ENCODE data around the gene CERS4.

GRCh38 chr19:8208922-8209461, at the start of gene CERS4:
- no peak for TF ChIP-seq REST (IDR thresholded peaks at IDR 0.05; ENCODE audit: low read depth)
- no peak for TF ChIP-seq TCF12 (IDR thresholded peaks at IDR 0.05; ENCODE audit: low read depth)
- no peak for TF ChIP-seq RAD21 (IDR thresholded peaks at IDR 0.05; ENCODE audit: low read depth)
- TF ChIP-seq ZBTB7A (IDR thresholded peaks at IDR 0.05; ENCODE audit: low read depth) = no peak
- no peak for TF ChIP-seq EP300 (IDR thresholded peaks at IDR 0.05; ENCODE audit: borderline replicate concordance)
- 0 out of 2 replicates have a peak, but pooled peaks have one; percentile 22 for TF ChIP-seq TAF1 (IDR thresholded peaks at IDR 0.05; ENCODE audit: low read depth)
- no peak for TF ChIP-seq CREB1 (IDR thresholded peaks at IDR 0.05; ENCODE audit: low read depth)
- TF ChIP-seq YY1 (IDR thresholded peaks at IDR 0.05; ENCODE audit: low read depth) = no peak
- TF ChIP-seq MAX (IDR thresholded peaks at IDR 0.05) = no peak

Measured in Ishikawa (cell line).